MV-4-11 (cell line): ENCODE measurements around the gene BIVM.

ENCODE experiments used
- DNase-seq: peaks from one replicate; lab custom pipeline; 2025; lab: John Stamatoyannopoulos, UW

Gene BIVM

DNA sequence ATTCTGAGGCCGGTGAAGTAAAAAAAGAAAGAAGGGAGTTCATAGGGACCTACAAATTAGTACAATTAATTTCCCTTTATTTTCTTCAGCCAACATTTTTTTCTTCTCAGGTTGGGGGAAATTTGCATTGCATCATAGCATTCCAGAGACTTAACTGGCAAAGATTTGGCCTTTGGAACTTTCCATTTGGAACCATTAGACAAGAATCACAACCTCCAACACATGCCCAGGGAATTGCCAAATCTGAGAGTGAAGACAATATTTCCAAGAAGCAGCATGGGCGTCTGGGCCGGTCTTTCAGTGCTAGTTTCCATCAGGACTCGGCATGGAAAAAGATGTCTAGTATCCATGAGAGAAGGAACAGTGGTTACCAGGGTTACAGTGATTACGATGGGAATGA lies 40.5 kb downstream of the BIVM start:
- DNase-seq, result no peak

DNA sequence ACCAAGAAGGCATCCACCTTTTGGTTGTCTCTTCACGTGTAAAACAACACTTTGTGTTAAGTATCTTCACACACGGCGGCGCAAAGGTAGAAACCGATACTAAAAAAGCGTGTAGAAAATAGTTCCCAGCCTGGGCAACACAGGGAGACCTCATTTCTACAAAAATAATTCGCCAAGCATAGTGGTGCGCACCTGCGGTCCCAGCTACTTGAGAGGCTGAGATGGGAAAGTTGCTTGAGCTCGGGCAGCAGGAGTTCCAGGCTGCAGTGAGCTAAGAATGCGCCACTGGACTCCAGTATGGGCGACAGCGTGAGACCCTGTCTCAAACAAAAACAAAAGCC lies 46.3 kb downstream of the BIVM start:
- no peak for DNase-seq

GRCh38 chr13:102845630-102846260 lies 46.8 kb downstream of the BIVM start, which contains the start of gene ERCC5:
Gene ERCC5, plus strand, starts transcription at chr13:102846032. Its CDS starts 235 bp downstream, at chr13:102846267.
- DNase-seq, result peak; percentile 97

GRCh38 chr13:102846261-102847015 lies 47.5 kb downstream of the BIVM start:
- DNase-seq, result peak; percentile 76

GRCh38 chr13:102847272-102848234 lies 48.6 kb downstream of the BIVM start:
- peak; percentile 42 for DNase-seq

- no peak for DNase-seq
Observed at GRCh38 chr13:102848956-102849355, 50.0 kb downstream of the BIVM start.

DNA sequence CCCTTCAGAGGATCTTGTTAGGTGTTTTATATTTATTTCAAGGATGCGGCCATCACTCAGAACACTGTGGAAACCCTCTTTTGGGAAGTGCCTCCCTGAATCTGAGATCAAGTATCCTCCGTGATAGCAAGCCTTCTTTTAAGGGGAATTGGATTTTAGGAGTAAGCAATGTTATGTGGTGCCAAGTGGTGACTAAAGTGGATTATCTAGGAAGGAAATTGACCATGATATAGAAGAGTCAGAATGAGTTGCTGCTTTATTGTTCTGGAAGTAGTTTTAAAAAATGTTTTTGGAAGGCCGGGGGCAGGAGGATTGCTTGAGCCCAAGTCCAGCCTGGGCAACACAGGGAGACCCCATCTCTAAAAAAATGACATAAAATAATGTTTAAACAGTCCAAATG lies 53.6 kb downstream of the BIVM start:
- no peak for DNase-seq

GRCh38 chr13:102854675-102855074 lies 55.8 kb downstream of the BIVM start:
- no peak for DNase-seq

GRCh38 chr13:102856557-102856956 lies 57.6 kb downstream of the BIVM start:
- DNase-seq, result no peak

- no peak for DNase-seq
Observed at GRCh38 chr13:102862624-102863210, 63.8 kb downstream of the BIVM start.

DNA sequence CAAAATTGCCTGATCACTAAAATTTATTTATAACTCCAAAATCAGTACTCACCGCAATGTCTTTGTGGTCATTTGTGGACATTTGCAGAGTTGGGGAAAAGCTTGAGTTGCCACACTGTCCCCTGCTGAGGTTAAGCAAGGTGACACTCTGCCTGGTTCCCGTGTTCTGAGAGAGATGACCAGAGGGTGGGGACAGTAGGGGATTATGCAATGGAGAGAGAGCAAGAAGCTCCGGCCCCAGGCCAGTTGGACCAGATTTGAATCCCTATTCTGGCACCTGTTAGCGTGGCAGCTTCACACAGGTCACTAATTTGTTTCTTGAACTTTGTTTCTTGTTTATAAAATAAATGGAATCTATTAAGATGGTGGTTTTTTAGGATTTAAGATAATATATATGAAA lies 64.7 kb downstream of the BIVM start:
- no peak for DNase-seq

- no peak for DNase-seq
Observed at GRCh38 chr13:102868366-102868936, 69.5 kb downstream of the BIVM start.

DNA sequence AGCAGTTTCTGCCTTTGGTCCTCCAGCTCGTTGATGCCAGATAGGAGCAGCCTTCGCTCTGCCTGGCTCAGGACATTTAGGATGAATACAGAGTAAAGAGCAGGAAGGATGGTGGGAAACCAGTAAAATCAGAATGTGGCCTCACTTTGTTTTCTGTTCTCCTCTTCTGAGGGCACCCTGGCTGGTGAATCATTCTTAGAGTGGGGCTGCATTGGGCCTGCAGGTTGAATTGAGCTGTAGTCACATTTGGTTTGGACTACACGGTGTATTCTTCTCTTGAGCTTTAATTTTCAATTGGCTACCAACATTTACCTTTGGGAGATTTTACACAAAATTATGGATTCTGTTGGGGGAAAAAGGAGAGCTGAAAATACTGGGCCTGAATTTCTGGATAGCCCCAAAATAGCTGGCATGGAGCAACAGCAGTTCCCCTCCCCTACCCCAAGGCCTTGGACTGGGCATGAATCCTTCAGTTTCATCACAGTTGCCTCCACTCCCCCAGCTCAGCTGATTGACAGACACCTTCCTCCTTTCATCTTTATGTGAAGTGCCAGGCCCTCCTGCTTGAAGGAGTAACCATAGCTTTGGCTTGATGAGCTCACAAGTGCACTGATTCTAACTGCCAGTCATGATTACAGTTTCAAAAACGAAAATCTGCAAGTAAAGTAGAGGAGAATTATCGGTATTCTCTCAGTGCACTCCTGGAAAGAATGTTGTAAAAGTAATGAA lies 71.2 kb downstream of the BIVM start:
- peak; percentile 44 for DNase-seq

DNA sequence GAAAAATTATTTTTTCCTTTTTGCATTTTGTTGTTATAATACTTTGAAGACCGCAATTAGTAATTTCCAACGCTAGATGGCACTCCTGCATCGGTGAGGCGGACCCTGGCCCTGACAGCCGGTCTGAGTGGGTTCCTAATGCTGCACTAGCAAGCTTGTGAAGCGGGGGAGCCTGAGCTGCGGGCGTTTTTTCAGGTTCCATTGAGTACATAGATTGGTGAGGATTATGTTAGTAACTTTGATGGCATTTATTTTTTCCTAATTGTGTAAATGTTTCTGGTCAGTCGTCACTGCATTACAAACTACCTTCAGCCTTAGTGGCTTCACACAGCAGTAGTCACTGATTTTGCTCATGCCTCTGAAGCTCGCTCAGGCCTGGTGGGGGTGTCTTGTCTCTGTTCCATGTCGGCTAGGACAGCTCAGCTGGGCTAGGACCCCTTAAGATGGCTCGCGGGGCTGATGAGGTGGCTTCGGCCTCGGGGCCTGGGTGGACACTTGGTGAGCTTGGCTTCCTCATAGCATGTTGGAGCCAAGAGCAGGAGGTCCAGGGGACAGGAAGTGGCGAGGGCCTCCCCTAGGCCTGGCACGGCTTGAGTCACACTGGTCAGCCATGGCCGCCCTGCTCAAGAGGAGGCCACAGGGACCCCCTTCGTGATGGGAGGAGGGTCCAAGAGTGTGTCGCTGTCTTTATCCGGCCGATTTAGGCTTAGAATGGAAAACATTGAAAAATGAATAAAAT lies 71.9 kb downstream of the BIVM start:
- DNase-seq, result peak; percentile 28

- no peak for DNase-seq
Observed at GRCh38 chr13:102872131-102872530, 73.2 kb downstream of the BIVM start.

- no peak for DNase-seq
Observed at GRCh38 chr13:102872531-102872930, 73.6 kb downstream of the BIVM start.

- DNase-seq, result no peak
Observed at GRCh38 chr13:102873653-102874052, 74.7 kb downstream of the BIVM start.

DNA sequence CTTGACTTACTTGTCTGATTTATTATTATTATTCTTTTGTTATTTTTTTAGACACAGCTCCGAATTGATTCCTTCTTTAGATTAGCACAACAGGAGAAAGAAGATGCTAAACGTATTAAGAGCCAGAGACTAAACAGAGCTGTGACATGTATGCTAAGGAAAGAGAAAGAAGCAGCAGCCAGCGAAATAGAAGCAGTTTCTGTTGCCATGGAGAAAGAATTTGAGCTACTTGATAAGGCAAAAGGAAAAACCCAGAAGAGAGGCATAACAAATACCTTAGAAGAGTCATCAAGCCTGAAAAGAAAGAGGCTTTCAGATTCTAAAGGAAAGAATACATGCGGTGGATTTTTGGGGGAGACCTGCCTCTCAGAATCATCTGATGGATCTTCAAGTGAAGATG lies 76.3 kb downstream of the BIVM start:
- no peak for DNase-seq

- DNase-seq, result peak; percentile 50
Observed at GRCh38 chr13:102877303-102877702, 78.4 kb downstream of the BIVM start.

GRCh38 chr13:102878481-102878880 lies 79.6 kb downstream of the BIVM start:
- no peak for DNase-seq
